Activated T-helper 1 cell treated with anti-CD3 and anti-CD28 coated beads, Interleukin-12 subunit alpha, Interleukin-12 subunit beta, Interleukin-2, Interleukin-4 antibody, amounts not matched to agents 30 ng/mL and 10 ng/mL and 1 ng/mL, durations not matched to agents 14 hours and 24 hours and 36 hours (primary cell): ENCODE data around the gene NCR2. TPM values are rescaled to one million over a fixed set of nuclear protein-coding genes. Genes with fewer than 3 reads are reported as not detected.
"Not testable (repeated sequence)": the region's sequence is repeated elsewhere in the genome, so short reads cannot be mapped to it uniquely, and the experiment has no call there.

Source experiments
- DNase-seq: peaks from one replicate; pipeline ENCODE4 v3.0.0; 2021; ENCODE audit warnings: low spot score
- H3K27ac Mint-ChIP-seq: one replicate; pipeline ENCODE4 v1.8.0; 2021; ENCODE audit warnings: mild to moderate bottlenecking, mixed read lengths
- H3K27me3 Mint-ChIP-seq: one replicate; pipeline ENCODE4 v1.8.0; 2022; ENCODE audit warnings: mild to moderate bottlenecking, moderate library complexity, mixed read lengths; ENCODE audit not compliant: insufficient read depth
- H3K36me3 Mint-ChIP-seq: one replicate; pipeline ENCODE4 v1.8.0; 2021; ENCODE audit warnings: low read depth, mixed read lengths
- H3K4me1 Mint-ChIP-seq: one replicate; pipeline ENCODE4 v1.8.0; 2021; ENCODE audit warnings: low read depth, mixed read lengths
- H3K4me3 Mint-ChIP-seq: one replicate; pipeline ENCODE4 v1.8.0; 2021; ENCODE audit warnings: mild to moderate bottlenecking, moderate library complexity, mixed read lengths
- H3K9me3 Mint-ChIP-seq: one replicate; pipeline ENCODE4 v1.8.0; 2021; ENCODE audit warnings: mixed read lengths
- intact Hi-C: fragments of 100-400 bp; cut with micrococcal nuclease; formaldehyde crosslinking; loops from one replicate; pipeline ENCODE4 v1.15.1; 2024
- total RNA-seq: library from RNA; stranded (reverse); gene quantifications from 2 replicates; pipeline ENCODE4 v1.2.3, GENCODE V29; 2022

The NCR2 gene
- not detected in 2 replicates for total RNA-seq

DNA sequence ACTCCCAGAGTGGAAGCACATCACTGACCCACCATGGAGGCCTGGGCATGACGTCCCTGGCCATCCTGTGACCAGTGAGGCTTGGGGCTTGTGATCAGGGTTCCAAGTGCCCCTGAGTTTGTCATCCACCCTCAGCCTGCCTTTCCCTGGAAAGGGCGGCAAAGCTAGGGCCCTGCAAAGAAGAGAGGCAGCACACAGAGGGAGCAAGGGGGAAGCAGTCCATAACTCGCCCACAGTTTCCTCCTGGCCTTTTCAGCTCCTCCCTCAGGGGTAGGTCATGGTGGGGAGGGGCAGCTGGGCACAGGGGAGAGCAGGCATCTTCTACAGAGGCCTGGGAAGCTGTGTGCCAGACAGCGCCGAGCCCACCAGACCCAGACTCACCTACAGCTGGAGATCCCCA is at the start of gene NCR2:
NCR2 (plus strand) TSS at position 313 of the 400 bp plus-strand sequence. CDS start 269 bp downstream, outside the sequence.
- intact Hi-C loops, result no loop called here
- no peaks in the 10 kb centered on the region for H3K36me3 Mint-ChIP-seq
- H3K4me3 Mint-ChIP-seq, result no peak within 1 kb of the TSS
- H3K9me3 Mint-ChIP-seq, result no peaks in the 10 kb centered on the region
- peaks cover 11% of the 10 kb centered on the region for H3K27me3 Mint-ChIP-seq
- no peak for DNase-seq
- peak within 1 kb of the TSS; percentile 47 for H3K27ac Mint-ChIP-seq
- H3K4me1 Mint-ChIP-seq, result peaks cover 31% of the 10 kb centered on the region

GRCh38 chr6:41286544-41287346 is 48.7 kb upstream of the NCR2 start, which contains the start of gene TREM1:
TSS of gene TREM1 (minus strand) at chr6:41286682. CDS start at chr6:41286655, 27 bp downstream.
- H3K27me3 Mint-ChIP-seq, result peaks cover 20% of the 10 kb centered on the region

DNA sequence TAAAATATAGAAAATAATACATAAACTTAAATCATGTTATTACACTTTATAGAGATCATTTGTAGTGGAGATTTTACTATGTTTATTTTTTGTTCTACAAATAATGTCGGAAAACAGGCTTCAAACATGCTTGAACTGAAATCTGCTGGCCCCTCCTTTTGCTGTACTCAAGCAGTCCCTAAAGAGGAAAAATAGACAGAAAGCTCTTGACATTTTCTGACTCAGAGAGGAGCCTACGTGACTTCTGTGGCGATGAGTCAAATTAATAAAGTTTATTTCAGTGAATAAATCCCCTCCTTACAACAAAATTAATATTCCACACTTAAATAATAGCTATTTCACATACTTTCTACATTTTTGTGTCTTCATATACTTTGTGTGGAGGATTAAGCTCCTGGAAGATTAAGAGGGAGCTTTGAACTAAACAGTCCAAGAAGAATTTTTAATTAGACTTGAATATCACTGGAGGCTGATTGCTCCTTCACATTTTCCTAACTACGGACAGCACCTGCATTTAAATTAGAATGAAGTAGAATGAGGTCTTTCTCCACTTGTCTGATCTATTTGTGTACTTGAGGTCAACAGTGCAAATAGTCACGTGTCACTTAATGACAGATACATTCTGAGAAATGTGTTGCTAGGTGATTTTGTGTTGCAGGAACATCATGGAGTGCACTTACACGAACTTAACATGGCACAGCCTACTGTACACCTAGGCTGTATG is 47.2 kb upstream of the NCR2 start:
- Mint-ChIP-seq H3K36me3 (peaks cover 4% of the 10 kb centered on the region), H3K27me3 (peaks cover 14% of the 10 kb centered on the region), H3K4me1 (peaks cover 10% of the 10 kb centered on the region), H3K27ac (no peak overlapping the region), H3K9me3 (no peaks in the 10 kb centered on the region), H3K4me3 (no peak overlapping the region)
- intact Hi-C loops, result no loop called here
- no peak for DNase-seq

More at GRCh38 chr6:41286544-41287346, 48.7 kb upstream of the NCR2 start, which contains the start of gene TREM1:
- DNase-seq, result no peak
- peaks cover 10% of the 10 kb centered on the region for H3K4me1 Mint-ChIP-seq
- peaks cover 6% of the 10 kb centered on the region for H3K9me3 Mint-ChIP-seq
- no peak within 1 kb of the TSS for H3K4me3 Mint-ChIP-seq
- H3K27ac Mint-ChIP-seq, result no peak within 1 kb of the TSS
- intact Hi-C loops, result no loop called here
- H3K36me3 Mint-ChIP-seq, result peaks cover 6% of the 10 kb centered on the region

DNA sequence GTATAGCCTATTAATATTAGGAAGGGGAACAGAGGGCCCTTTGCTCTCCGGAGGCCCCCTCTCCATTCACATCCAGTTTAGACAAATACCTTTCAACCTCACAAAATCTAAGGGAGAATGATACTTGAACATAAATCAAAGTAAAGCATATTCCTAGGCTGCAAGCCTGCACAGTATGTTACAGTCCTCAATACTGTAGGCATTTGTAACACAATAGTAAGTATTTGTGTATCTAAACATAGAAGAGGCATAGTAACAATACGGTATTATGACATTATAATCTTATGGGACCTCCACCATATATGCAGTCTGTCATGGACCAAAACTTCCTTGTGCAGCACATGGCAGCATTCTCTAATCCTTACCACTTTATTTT is 46.7 kb upstream of the NCR2 start:
- Mint-ChIP-seq H3K9me3 (no peaks in the 10 kb centered on the region), H3K36me3 (peaks cover 4% of the 10 kb centered on the region), H3K4me3 (no peak overlapping the region), H3K27me3 (peaks cover 14% of the 10 kb centered on the region), H3K4me1 (peaks cover 8% of the 10 kb centered on the region), H3K27ac (no peak overlapping the region)
- intact Hi-C loops, result no loop called here
- no peak for DNase-seq

GRCh38 chr6:41289815-41290214 is 45.6 kb upstream of the NCR2 start:
- H3K4me1 Mint-ChIP-seq, result peaks cover 9% of the 10 kb centered on the region
- peaks cover 14% of the 10 kb centered on the region for H3K27me3 Mint-ChIP-seq
- peaks cover 4% of the 10 kb centered on the region for H3K36me3 Mint-ChIP-seq
- intact Hi-C loops, result no loop called here
- no peak for DNase-seq
- H3K4me3 Mint-ChIP-seq, result no peak overlapping the region
- no peaks in the 10 kb centered on the region for H3K9me3 Mint-ChIP-seq
- H3K27ac Mint-ChIP-seq, result no peak overlapping the region

- H3K4me1 Mint-ChIP-seq, result peaks cover 13% of the 10 kb centered on the region
- peaks cover 6% of the 10 kb centered on the region for H3K27me3 Mint-ChIP-seq
- no peak overlapping the region for H3K4me3 Mint-ChIP-seq
- intact Hi-C loops, result no loop called here
- no peak for DNase-seq
- H3K36me3 Mint-ChIP-seq, result no peaks in the 10 kb centered on the region
- no peak overlapping the region for H3K27ac Mint-ChIP-seq
- H3K9me3 Mint-ChIP-seq, result peaks cover 9% of the 10 kb centered on the region
Measured at GRCh38 chr6:41291717-41292116, 43.7 kb upstream of the NCR2 start.

DNA sequence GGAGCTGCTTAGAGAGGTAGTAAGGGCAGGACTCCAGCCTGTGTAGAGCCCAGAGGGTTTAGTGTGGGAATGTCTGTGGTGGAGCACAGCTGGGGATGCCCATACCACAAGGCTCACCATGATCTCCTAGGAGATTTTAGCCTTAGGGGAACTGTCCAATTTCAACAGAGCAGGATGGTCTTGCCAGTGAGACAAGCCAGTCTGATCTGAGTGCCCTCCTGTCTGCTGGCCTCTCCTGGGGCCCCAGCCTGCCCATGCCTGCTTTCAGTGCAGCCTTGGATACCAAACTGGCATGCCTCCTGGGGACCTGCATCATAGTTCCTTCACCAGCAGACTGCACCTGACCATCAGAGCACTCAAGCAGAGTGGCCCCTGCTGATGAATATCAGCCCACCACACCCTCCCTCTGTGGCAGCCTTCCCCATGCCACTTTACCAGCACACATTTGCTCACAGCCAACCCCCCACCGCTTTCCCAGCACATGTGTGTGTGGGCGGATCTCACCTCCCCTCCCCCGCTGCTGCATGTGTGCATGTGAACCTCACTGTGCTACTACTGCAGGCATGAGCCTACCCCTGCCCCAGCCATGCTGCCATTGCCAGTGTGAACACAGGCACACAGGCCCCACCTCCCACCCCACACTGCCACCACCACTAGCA is 41.1 kb upstream of the NCR2 start:
- Mint-ChIP-seq H3K4me3 (no peak overlapping the region), H3K27ac (no peak overlapping the region), H3K36me3 (peaks cover 9% of the 10 kb centered on the region), H3K9me3 (peaks cover 32% of the 10 kb centered on the region), H3K27me3 (no peaks in the 10 kb centered on the region), H3K4me1 (peaks cover 39% of the 10 kb centered on the region)
- no peak for DNase-seq
- intact Hi-C loops, result no loop called here

- Mint-ChIP-seq H3K4me1 (peaks cover 51% of the 10 kb centered on the region), H3K9me3 (peaks cover 52% of the 10 kb centered on the region), H3K36me3 (peaks cover 10% of the 10 kb centered on the region)
- H3K27ac Mint-ChIP-seq, intact Hi-C loops, DNase-seq, H3K27me3 Mint-ChIP-seq, H3K4me3 Mint-ChIP-seq: not testable (repeated sequence)
Measured at GRCh38 chr6:41297248-41297647, 38.2 kb upstream of the NCR2 start.

GRCh38 chr6:41298785-41299502 is 36.5 kb upstream of the NCR2 start:
- Mint-ChIP-seq H3K4me1 (peaks cover 58% of the 10 kb centered on the region), H3K4me3 (peak overlapping the region; percentile 62), H3K27ac (peak overlapping the region; percentile 73), H3K27me3 (peaks cover 6% of the 10 kb centered on the region), H3K36me3 (peaks cover 12% of the 10 kb centered on the region), H3K9me3 (peaks cover 58% of the 10 kb centered on the region)
- intact Hi-C loops, result loop anchor here (1.0 kb wide), 1 partner anchor 35 kb away; no protein-coding TSS in a partner anchor
- DNase-seq, result no peak

- Mint-ChIP-seq H3K9me3 (peaks cover 40% of the 10 kb centered on the region), H3K4me3 (no peak overlapping the region), H3K27me3 (peaks cover 16% of the 10 kb centered on the region), H3K27ac (no peak overlapping the region), H3K4me1 (peaks cover 44% of the 10 kb centered on the region), H3K36me3 (peaks cover 7% of the 10 kb centered on the region)
- intact Hi-C loops, result no loop called here
- no peak for DNase-seq
Measured at GRCh38 chr6:41302638-41303037, 32.8 kb upstream of the NCR2 start.

GRCh38 chr6:41306187-41306854 is 29.1 kb upstream of the NCR2 start:
- Mint-ChIP-seq H3K4me3 (no peak overlapping the region), H3K9me3 (peaks cover 13% of the 10 kb centered on the region), H3K27me3 (peaks cover 17% of the 10 kb centered on the region), H3K4me1 (peaks cover 15% of the 10 kb centered on the region), H3K36me3 (peaks cover 2% of the 10 kb centered on the region), H3K27ac (no peak overlapping the region)
- intact Hi-C loops, result loop anchor here (1.0 to 5.0 kb wide), 3 partner anchors 12 to 376 kb away; no protein-coding TSS in a partner anchor
- peak; percentile 25 for DNase-seq

DNA sequence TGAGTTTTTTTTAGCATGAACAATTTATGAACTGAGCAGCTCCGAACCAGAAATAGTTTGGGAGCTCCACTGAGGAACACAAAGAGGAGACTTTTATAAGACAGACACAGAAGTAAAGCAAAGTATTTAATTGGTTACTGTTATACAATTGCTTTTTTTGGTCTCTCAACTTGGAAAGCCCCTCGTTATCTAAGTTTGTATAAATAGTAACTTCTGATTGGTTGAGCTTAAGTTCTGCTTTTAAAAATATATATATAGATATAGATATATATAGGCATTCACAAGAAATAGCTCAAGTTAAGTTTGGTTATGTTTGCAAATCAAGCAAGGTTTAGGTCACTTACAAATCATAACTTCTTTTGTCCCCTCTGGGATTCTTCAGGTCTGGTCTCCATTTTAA is 20.2 kb upstream of the NCR2 start:
- Mint-ChIP-seq H3K9me3 (no peaks in the 10 kb centered on the region), H3K36me3 (no peaks in the 10 kb centered on the region), H3K4me3 (no peak overlapping the region), H3K4me1 (peaks cover 22% of the 10 kb centered on the region), H3K27ac (no peak overlapping the region), H3K27me3 (peaks cover 43% of the 10 kb centered on the region)
- intact Hi-C loops, result no loop called here
- no peak for DNase-seq
